Activated naive CD8-positive, alpha-beta T cell treated with anti-CD3 and anti-CD28 coated beads, Interleukin-2, amount 10 ng/mL, durations not matched to agents 7 days and 5 days (primary cell): ENCODE measurements around the gene TUT4. TPM values are rescaled to one million over a fixed set of nuclear protein-coding genes. Genes with fewer than 3 reads are reported as not detected.
A peak's percentile ranks its signal among the peaks of the same experiment; 100 is the strongest.

Experiments used
- ATAC-seq: fragments of 150-1000 bp; cut with Tn5 transposase; one replicate; pipeline ENCODE4 v1.10.0; 2021; ENCODE audit warnings: low read depth, moderate library complexity
- POLR2A ChIA-PET: fragments of 350-600 bp; sonication (Branson Sonifier 250); formaldehyde crosslinking; loops from one replicate; lab custom pipeline; 2021; ENCODE audit warnings: antibody characterized with exemption; lab: Charles Lee
- DNase-seq: peaks from one replicate; pipeline ENCODE4 v3.0.0; 2021
- H3K27ac Mint-ChIP-seq: one replicate; pipeline ENCODE4 v1.8.0; 2022; ENCODE audit warnings: mild to moderate bottlenecking, mixed read lengths
- H3K27me3 Mint-ChIP-seq: one replicate; pipeline ENCODE4 v1.8.0; 2022; ENCODE audit warnings: mild to moderate bottlenecking, moderate library complexity, mixed read lengths
- H3K36me3 Mint-ChIP-seq: one replicate; pipeline ENCODE4 v1.8.0; 2021; ENCODE audit warnings: mild to moderate bottlenecking, mixed read lengths
- H3K4me1 Mint-ChIP-seq: one replicate; pipeline ENCODE4 v1.8.0; 2021; ENCODE audit warnings: mixed read lengths
- H3K4me3 Mint-ChIP-seq: one replicate; pipeline ENCODE4 v1.8.0; 2022; ENCODE audit warnings: mild to moderate bottlenecking, moderate library complexity, mixed read lengths
- H3K9me3 Mint-ChIP-seq: one replicate; pipeline ENCODE4 v1.8.0; 2021; ENCODE audit warnings: mixed read lengths
- total RNA-seq, 2 experiments: library from RNA; stranded (reverse); gene quantifications; one replicate each; pipeline ENCODE4 v1.2.3, GENCODE V29; 2021

TUT4 gene
- total RNA-seq, 2 experiments from 2014 or later: 104 to 110 TPM

GRCh38 chr1:52562766-52563165 lies 9.9 kb upstream of the TUT4 start:
- Mint-ChIP-seq H3K36me3 (no peaks in the 10 kb centered on the region), H3K27ac (no peak overlapping the region), H3K4me3 (no peak overlapping the region), H3K27me3 (no peaks in the 10 kb centered on the region), H3K4me1 (no peaks in the 10 kb centered on the region), H3K9me3 (no peaks in the 10 kb centered on the region)
- DNase-seq: no peak
- ATAC-seq: no peak
- POLR2A ChIA-PET: no interaction called here

- Mint-ChIP-seq H3K27ac (no peak overlapping the region), H3K27me3 (peaks cover 2% of the 10 kb centered on the region), H3K36me3 (no peaks in the 10 kb centered on the region), H3K9me3 (no peaks in the 10 kb centered on the region), H3K4me3 (no peak overlapping the region), H3K4me1 (no peaks in the 10 kb centered on the region)
- POLR2A ChIA-PET: no interaction called here
- ATAC-seq (no peak), DNase-seq (no peak)
These were observed 7.0 kb upstream of the TUT4 start for GRCh38 chr1:52559875-52560274.

DNA sequence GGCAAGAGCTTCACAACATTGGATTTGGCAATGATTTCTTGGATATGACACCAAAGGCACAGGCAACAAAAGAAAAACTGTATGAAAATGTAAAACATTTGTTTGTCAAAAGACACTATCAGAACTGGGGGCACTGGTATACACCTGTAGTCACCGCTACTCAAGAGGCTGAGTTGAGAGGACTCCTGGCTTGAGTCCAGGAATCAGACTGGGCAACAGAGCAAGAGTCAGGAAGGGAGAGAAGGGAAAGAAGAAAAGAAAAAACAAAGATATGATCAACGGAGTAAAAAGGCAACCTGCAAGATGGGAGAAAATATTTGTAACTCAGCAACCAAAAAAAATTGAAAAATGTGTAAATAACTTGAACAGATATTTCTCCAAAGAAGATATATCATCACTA lies 6.0 kb upstream of the TUT4 start:
- H3K36me3 Mint-ChIP-seq: no peaks in the 10 kb centered on the region
- DNase-seq (no peak), ATAC-seq (no peak)
- POLR2A ChIA-PET: no interaction called here
- H3K27me3 Mint-ChIP-seq: peaks cover 2% of the 10 kb centered on the region
- H3K27ac Mint-ChIP-seq: no peak overlapping the region
- no peak overlapping the region for H3K4me3 Mint-ChIP-seq
- no peaks in the 10 kb centered on the region for H3K9me3 Mint-ChIP-seq
- peaks cover 2% of the 10 kb centered on the region for H3K4me1 Mint-ChIP-seq

- Mint-ChIP-seq H3K4me3 (no peak overlapping the region), H3K9me3 (no peaks in the 10 kb centered on the region), H3K27ac (no peak overlapping the region), H3K27me3 (peaks cover 2% of the 10 kb centered on the region), H3K36me3 (no peaks in the 10 kb centered on the region), H3K4me1 (peaks cover 3% of the 10 kb centered on the region)
- POLR2A ChIA-PET: no interaction called here
- ATAC-seq: no peak
- no peak for DNase-seq
These were observed 3.9 kb upstream of the TUT4 start for GRCh38 chr1:52556641-52557360.

DNA sequence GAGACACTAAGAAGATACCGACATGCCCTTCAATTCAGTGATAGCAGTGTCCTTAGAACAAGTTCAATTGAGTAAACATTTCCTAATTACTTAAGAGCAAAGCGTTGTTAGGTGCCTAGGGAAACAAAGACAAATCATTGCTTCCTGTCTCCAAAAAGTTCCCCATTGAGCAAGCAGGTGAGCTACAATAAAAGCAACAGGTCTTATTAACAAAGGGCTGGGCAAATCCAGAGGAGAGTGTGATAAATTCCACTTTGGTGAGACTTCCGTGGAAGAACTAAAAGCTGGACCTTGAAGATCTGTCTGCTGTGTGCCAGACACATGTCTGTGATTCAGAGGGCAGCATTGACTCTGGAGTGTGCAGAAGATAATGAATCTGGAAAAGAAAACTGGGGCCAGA lies 1.9 kb upstream of the TUT4 start:
- peaks cover 8% of the 10 kb centered on the region for H3K4me1 Mint-ChIP-seq
- peak overlapping the region; percentile 60 for H3K27ac Mint-ChIP-seq
- peaks cover 2% of the 10 kb centered on the region for H3K27me3 Mint-ChIP-seq
- no peak for DNase-seq
- ATAC-seq: no peak
- peak overlapping the region; percentile 56 for H3K4me3 Mint-ChIP-seq
- POLR2A ChIA-PET: interaction anchor here (1.0 to 1.8 kb wide), 2 partner anchors 16 to 190 kb away, joined by 3 to 7 read pairs; no protein-coding TSS in a partner anchor
- no peaks in the 10 kb centered on the region for H3K36me3 Mint-ChIP-seq
- no peaks in the 10 kb centered on the region for H3K9me3 Mint-ChIP-seq

DNA sequence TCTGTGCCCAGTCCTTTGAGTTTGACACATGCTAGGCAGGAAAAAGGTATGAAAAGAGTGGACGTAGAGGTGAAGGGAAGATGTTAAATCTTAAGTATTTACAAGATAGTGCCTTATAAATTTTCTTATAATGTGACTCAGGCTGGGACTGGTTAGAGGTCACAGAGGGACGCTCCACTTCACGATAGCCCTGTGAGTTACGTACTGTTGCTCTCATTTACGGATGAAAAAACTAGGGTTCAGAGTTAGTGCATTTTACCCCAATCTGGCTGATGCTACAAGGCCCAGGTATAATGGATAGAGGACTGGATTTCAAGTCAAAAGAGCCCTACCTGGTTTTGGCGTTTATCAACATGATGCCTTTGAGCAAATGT lies 1.4 kb upstream of the TUT4 start:
- H3K4me3 Mint-ChIP-seq: peak overlapping the region; percentile 70
- ATAC-seq: no peak
- POLR2A ChIA-PET: interaction anchor here (1.0 to 2.1 kb wide), 6 partner anchors 13 to 189 kb away, joined by 3 to 34 read pairs (median 20); partner anchors contain the start of genes ORC1, PRPF38A and SHISAL2A

DNA sequence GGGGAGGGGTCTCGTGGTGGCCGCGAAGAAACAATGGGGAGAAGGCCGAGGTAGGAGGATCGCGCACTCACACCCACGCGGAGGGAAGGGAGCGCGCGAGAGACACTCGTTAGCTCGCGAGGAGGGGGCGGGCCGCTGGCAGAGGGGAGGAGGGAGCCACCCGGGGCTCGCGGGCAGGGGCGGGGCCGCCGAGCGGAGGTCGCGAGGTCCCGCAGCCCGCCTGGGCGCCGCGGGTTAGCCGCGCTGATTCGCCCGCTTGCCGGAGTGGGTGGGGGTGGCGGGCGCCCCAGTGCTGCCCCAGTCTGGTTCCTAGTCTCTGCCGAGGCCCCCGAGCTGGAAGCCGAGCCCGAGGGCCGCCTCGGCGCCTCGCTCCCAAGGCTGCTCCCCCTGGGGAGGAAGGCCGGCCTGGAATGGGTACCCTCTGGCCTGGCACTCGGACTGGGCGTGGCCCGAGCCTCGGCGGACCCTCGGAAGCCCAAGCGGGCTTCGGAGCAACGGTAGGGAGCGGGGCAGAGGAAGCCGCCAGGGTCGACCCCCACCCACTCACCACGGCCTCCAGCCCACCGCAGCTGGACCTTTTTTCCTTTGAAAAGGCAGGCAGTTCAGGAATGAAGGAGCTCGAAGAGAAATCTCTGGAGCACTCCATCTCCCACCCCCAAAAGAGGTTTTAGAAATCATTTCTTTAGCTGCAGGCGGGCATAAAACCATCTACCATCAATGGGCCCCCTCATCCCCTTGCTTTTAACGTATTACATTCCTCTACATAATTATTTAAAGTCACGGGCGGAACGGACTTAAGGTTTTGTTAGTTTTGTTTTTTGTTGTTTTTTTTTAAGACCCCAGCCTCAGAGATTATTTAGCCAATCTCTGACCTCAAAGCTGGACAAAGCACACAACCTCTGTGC lies 722 bp upstream of the TUT4 start:
- H3K36me3 Mint-ChIP-seq: peaks cover 2% of the 10 kb centered on the region
- peaks cover 14% of the 10 kb centered on the region for H3K4me1 Mint-ChIP-seq
- H3K4me3 Mint-ChIP-seq: peak overlapping the region; percentile 70
- POLR2A ChIA-PET: interaction anchor here (0.6 to 2.1 kb wide), 18 partner anchors 11 to 643 kb away, joined by 3 to 34 read pairs (median 4); partner anchors contain the start of genes CC2D1B, CPT2, ORC1 and PRPF38A
- peak; percentile 92 for DNase-seq
- peak; percentile 85 for ATAC-seq
- no peaks in the 10 kb centered on the region for H3K9me3 Mint-ChIP-seq
- peaks cover 2% of the 10 kb centered on the region for H3K27me3 Mint-ChIP-seq
- H3K27ac Mint-ChIP-seq: peak overlapping the region; percentile 73

More for the DNA sequence above, 1.4 kb upstream of the TUT4 start:
- Mint-ChIP-seq H3K27me3 (peaks cover 2% of the 10 kb centered on the region), H3K27ac (peak overlapping the region; percentile 60), H3K36me3 (peaks cover under 1% of the 10 kb centered on the region), H3K9me3 (no peaks in the 10 kb centered on the region), H3K4me1 (peaks cover 11% of the 10 kb centered on the region)
- DNase-seq: no peak

- Mint-ChIP-seq H3K9me3 (no peaks in the 10 kb centered on the region), H3K4me1 (peaks cover 14% of the 10 kb centered on the region)
- POLR2A ChIA-PET: interaction anchor here (1.1 to 2.1 kb wide), 6 partner anchors 15 to 148 kb away, joined by 3 to 32 read pairs (median 8); partner anchors contain the start of genes ORC1 and PRPF38A
These were observed 722 bp downstream of the TUT4 start for GRCh38 chr1:52552236-52552504.

DNA sequence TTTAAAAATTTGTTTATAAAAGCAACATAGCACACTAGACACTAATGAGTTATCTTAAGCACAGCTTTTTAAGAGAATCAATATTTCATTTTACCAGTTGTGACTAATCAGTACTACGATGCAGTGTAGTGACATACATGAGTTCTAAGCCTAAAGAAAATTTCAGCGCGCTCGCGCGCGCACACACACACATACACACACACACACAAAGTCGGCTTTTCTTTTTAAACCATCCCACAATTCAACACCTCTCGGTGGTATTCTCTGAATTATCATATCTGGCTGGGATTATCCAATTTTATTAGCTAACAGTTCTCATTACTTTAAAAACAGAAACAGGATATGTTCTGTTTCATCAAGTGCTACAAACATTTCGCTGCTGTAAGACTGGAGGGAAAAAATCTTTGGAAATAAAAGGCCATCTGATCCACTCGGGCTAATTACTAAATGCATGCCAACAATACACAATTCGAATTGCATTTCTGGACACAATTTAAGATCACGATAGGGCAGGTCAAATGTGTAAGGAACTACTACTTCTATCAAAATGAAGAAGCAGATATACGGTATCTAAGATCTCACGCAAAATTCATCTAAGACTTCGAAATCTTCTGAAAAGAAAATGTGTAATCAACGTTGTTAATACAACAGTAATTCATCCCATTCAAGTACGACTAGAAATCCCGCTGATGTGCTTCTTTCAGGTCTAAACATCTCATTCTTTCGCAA lies 1.2 kb downstream of the TUT4 start:
- peaks cover 2% of the 10 kb centered on the region for H3K9me3 Mint-ChIP-seq
- H3K36me3 Mint-ChIP-seq: peaks cover 2% of the 10 kb centered on the region
- POLR2A ChIA-PET: interaction anchor here (1.2 to 1.3 kb wide), 2 partner anchors 108 to 148 kb away, joined by 3 to 7 read pairs; partner anchors contain the start of genes ORC1 and PRPF38A
- ATAC-seq (no peak), DNase-seq (peak; percentile 44)
- peaks cover 14% of the 10 kb centered on the region for H3K4me1 Mint-ChIP-seq
- H3K4me3 Mint-ChIP-seq: no peak overlapping the region
- H3K27ac Mint-ChIP-seq: no peak overlapping the region
- H3K27me3 Mint-ChIP-seq: peaks cover 2% of the 10 kb centered on the region

More at GRCh38 chr1:52552236-52552504, 722 bp downstream of the TUT4 start:
- peaks cover 2% of the 10 kb centered on the region for H3K27me3 Mint-ChIP-seq
- H3K36me3 Mint-ChIP-seq: peaks cover 2% of the 10 kb centered on the region
- DNase-seq: peak; percentile 59
- peak; percentile 16 for ATAC-seq
- no peak overlapping the region for H3K4me3 Mint-ChIP-seq
- H3K27ac Mint-ChIP-seq: no peak overlapping the region

GRCh38 chr1:52550447-52550846 lies 2.4 kb downstream of the TUT4 start:
- DNase-seq: no peak

GRCh38 chr1:52549267-52549666 lies 3.6 kb downstream of the TUT4 start:
- Mint-ChIP-seq H3K4me3 (no peak overlapping the region), H3K27me3 (no peaks in the 10 kb centered on the region), H3K36me3 (peaks cover 19% of the 10 kb centered on the region), H3K27ac (no peak overlapping the region), H3K4me1 (peaks cover 16% of the 10 kb centered on the region), H3K9me3 (peaks cover 8% of the 10 kb centered on the region)
- DNase-seq: no peak
- POLR2A ChIA-PET: no interaction called here
- no peak for ATAC-seq

More at GRCh38 chr1:52550447-52550846, 2.4 kb downstream of the TUT4 start:
- peaks cover 7% of the 10 kb centered on the region for H3K36me3 Mint-ChIP-seq
- ATAC-seq: no peak
- POLR2A ChIA-PET: no interaction called here
- no peak overlapping the region for H3K27ac Mint-ChIP-seq
- peaks cover 6% of the 10 kb centered on the region for H3K9me3 Mint-ChIP-seq
- peaks cover 2% of the 10 kb centered on the region for H3K27me3 Mint-ChIP-seq
- peak overlapping the region; percentile 54 for H3K4me3 Mint-ChIP-seq
- peaks cover 16% of the 10 kb centered on the region for H3K4me1 Mint-ChIP-seq

DNA sequence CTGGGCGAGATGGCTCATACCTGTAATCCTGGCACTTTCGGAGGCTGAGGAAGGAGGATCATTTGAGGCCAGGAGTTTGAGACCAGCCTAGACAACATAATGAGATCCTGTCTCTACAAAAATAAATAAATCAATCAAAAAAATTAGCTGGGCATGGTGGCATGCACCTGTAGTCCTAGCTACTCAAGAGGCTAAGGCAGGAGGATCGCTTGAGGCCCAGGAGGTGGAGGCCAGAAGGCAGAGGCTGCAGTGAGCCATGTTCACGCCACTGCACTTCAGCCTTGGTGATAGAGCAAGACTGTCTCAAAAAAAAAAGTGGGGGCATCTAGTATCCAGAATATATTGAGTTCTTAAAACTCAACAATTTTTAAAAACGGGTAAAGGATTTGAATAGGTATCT lies 6.0 kb downstream of the TUT4 start:
- no peak for ATAC-seq
- POLR2A ChIA-PET: no interaction called here
- no peak overlapping the region for H3K27ac Mint-ChIP-seq
- H3K36me3 Mint-ChIP-seq: peaks cover 37% of the 10 kb centered on the region
- H3K4me1 Mint-ChIP-seq: peaks cover 14% of the 10 kb centered on the region
- no peak overlapping the region for H3K4me3 Mint-ChIP-seq
- DNase-seq: no peak
- peaks cover 18% of the 10 kb centered on the region for H3K9me3 Mint-ChIP-seq
- no peaks in the 10 kb centered on the region for H3K27me3 Mint-ChIP-seq
